IgD-negative memory B cell (primary cell): ENCODE measurements around the gene TMPRSS12. TPM values are rescaled to one million over a fixed set of nuclear protein-coding genes. Genes with fewer than 3 reads are reported as not detected.

ENCODE experiments used
- polyA plus RNA-seq: library from polyadenylated mRNA; unstranded; fragments of 300-500 nt; fragmentation: Illumina TruSeq; gene quantifications from one replicate; pipeline ENCODE4 v1.2.3, GENCODE V29; 2021

The TMPRSS12 gene
- polyA plus RNA-seq, 1 donor from 2014 or later, result not detected

Other genes starting within 250 kb of the TMPRSS12 start
- gene ATF1, start 78.8 kb upstream of the TMPRSS12 start, polyA plus RNA-seq, result 37.8 TPM
- 1.4 TPM for gene HIGD1C, start 109.6 kb downstream of the TMPRSS12 start, polyA plus RNA-seq
- 8.2 TPM for gene SLC11A2, start 183.5 kb downstream of the TMPRSS12 start, polyA plus RNA-seq
- gene LETMD1, start 205.4 kb downstream of the TMPRSS12 start, polyA plus RNA-seq, result 25.7 TPM
- 4.6 TPM for gene CSRNP2, start 240.7 kb downstream of the TMPRSS12 start, polyA plus RNA-seq